Measurements from ENCODE around the gene API5. TPM values are rescaled to one million over a fixed set of nuclear protein-coding genes. Genes with fewer than 3 reads are reported as not detected.
A peak's percentile ranks its signal among the peaks of the same experiment; 100 is the strongest.

API5 gene
- total RNA-seq, 4 donors from 2014 or later: 54.9 to 90.1 (median 62.7) TPM

DNA sequence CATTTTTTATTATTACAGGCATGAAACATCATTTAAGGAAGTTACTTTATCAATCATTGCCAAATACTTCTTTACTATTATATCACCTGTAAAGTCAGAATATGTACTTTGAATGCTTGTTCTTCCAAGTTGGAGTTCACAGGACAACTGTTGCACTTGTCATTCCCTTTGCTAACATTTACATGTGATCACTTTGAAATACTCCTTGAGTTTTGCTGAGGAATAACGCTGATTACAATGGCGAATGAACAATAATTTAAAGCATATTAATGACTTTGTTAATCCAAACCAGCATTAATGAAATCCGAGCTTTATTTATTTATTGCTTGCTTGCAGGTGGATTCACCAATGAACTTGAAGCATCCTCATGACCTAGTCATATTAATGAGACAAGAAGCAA lies 67.1 kb downstream of the API5 start:
- ATAC-seq (ENCODE audit: low FRiP score): no peak
- DNase-seq (ENCODE audit: low spot score): no peak
- TF ChIP-seq, protein P1, sequence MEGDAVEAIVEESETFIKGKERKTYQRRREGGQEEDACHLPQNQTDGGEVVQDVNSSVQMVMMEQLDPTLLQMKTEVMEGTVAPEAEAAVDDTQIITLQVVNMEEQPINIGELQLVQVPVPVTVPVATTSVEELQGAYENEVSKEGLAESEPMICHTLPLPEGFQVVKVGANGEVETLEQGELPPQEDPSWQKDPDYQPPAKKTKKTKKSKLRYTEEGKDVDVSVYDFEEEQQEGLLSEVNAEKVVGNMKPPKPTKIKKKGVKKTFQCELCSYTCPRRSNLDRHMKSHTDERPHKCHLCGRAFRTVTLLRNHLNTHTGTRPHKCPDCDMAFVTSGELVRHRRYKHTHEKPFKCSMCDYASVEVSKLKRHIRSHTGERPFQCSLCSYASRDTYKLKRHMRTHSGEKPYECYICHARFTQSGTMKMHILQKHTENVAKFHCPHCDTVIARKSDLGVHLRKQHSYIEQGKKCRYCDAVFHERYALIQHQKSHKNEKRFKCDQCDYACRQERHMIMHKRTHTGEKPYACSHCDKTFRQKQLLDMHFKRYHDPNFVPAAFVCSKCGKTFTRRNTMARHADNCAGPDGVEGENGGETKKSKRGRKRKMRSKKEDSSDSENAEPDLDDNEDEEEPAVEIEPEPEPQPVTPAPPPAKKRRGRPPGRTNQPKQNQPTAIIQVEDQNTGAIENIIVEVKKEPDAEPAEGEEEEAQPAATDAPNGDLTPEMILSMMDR (IDR thresholded peaks at IDR 0.05): no peak

GRCh38 chr11:43381802-43382201 lies 70.0 kb downstream of the API5 start:
- DNase-seq (ENCODE audit: low spot score): no peak
- TF ChIP-seq, protein P1 (IDR thresholded peaks at IDR 0.05): no peak
- no peak for ATAC-seq (ENCODE audit: low FRiP score)

GRCh38 chr11:43382614-43383013 lies 70.8 kb downstream of the API5 start:
- TF ChIP-seq, protein P1 (IDR thresholded peaks at IDR 0.05): no peak
- no peak for ATAC-seq (ENCODE audit: low FRiP score)
- no peak for DNase-seq (ENCODE audit: low spot score)

- no peak for ATAC-seq (ENCODE audit: low FRiP score)
- TF ChIP-seq, protein P1 (IDR thresholded peaks at IDR 0.05): no peak
- DNase-seq (ENCODE audit: low spot score): no peak
Observed at GRCh38 chr11:43384393-43384792, 72.6 kb downstream of the API5 start.

DNA sequence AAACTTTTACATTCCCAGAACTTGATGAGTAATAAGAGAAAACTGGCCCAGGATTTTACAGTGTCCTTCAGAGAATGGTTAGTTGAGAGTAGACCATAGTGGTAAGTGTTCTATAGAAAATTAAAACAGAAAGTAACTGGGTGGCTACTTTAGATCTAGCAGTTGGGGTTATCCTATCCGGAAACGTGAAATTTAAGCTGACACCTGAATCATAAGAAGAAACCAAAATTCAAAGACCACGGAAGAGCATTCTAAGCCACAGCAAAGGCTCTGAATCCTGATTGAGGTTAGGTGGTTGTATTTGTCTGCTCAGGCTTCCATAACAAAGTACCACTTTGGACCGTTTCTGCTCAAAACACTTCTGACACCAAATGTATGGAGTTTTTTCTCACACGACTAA lies 80.9 kb downstream of the API5 start:
- ATAC-seq (ENCODE audit: low FRiP score) (no peak), DNase-seq (ENCODE audit: low spot score) (no peak)
- TF ChIP-seq, protein P1 (IDR thresholded peaks at IDR 0.05): no peak

DNA sequence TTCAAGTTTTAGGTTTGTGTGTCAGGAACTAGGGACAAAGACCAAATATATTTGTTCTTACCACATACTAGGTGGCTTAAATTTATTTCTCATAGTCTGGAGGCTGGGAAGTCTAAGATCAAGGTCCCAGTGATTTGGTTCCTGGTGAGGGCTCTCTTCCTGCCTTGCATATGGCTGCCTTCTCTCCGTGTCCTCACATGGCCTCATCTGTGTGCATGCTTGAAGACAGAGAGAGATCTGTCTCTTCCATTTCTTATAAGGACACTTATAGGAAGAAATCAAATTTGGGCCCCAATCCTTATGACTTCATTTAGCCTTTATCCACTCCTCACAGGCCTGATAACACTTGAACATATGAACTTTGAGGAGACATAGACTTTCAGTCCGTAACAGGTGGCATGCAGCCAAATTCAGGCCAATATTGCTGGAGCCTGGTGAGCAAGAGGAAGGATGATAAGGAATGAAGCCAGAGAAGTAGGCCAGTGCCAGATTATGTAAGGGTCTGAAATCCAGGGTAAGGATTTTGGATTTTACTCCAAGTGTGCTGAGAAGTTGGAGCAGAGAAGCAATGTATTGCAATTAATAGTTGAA lies 82.1 kb downstream of the API5 start:
- no peak for DNase-seq (ENCODE audit: low spot score)
- ATAC-seq (ENCODE audit: low FRiP score): peak; percentile 62
- TF ChIP-seq, protein P1 (IDR thresholded peaks at IDR 0.05): no peak

Small RNAs within 50 kb of the gene (small RNA-seq; reads per million reads assigned to genes)
- gene RF00019: not detected

Other genes with a start within 250 kb of the API5 start
- gene TTC17, start 46.9 kb downstream of the API5 start, total RNA-seq: 100 to 1,000 TPM in 2 of 4 donors, 10 to 100 TPM in 2; 78.4 to 180 (median 97.9) TPM